ENCODE results near the gene DCST1. TPM values are rescaled to one million over a fixed set of nuclear protein-coding genes. Genes with fewer than 3 reads are reported as not detected.

Gene DCST1
- total and polyA plus RNA-seq, 2 of the 8 experiments (the other 6 are each of a cell fraction or from before 2014, with no cell fraction given), result not detected

- no peak overlapping the region for H3K4ac ChIP-seq (replicated peaks; ENCODE audit: insufficient read length, low read depth, low read length)
- no peak overlapping the region for H4K91ac ChIP-seq (replicated peaks; ENCODE audit: insufficient read length, low read length)
- H3K36me3 ChIP-seq (ENCODE audit: control insufficient read depth in 2 of 4, insufficient read depth in 4 of 4, low read length in 3 of 4), result peaks cover 0 to 21% (median 11%) of the 10 kb centered on the region in 4 experiments; a peak in 4 of 8 replicates
- no peaks in the 10 kb centered on the region for H3K79me1 ChIP-seq (ENCODE audit: low read depth, low read length)
- H3K4me1 ChIP-seq (replicated peaks in 1 of 4; ENCODE audit: control insufficient read depth in 3 of 4, insufficient read depth in 4 of 4, low read length in 3 of 4), result peaks cover 0 to 11% (median 8%) of the 10 kb centered on the region in 4 experiments; a peak in 5 of 7 replicates
- DNase-seq (ENCODE audit: low read depth in 1 of 2, low spot score in 2 of 2) (no peak), FAIRE-seq (no peak)
- H2BK20ac ChIP-seq (ENCODE audit: low read length), result no peak overlapping the region
- WGBS, 2 experiments (ENCODE audit: extremely low coverage in 1 of 2, insufficient coverage in 1 of 2, insufficient read length in 1 of 2, insufficient replicate concordance in 2 of 2, low coverage in 1 of 2, low lambda C conversion rate in 2 of 2, missing lambda C conversion rate in 1 of 2), result 82% methylated on average over 11 of the region's 11 CpGs; no CpG with 5 or more reads in 1 of the 2 experiments
- H4K5ac ChIP-seq (ENCODE audit: insufficient read length, low read depth, low read length), result no peak overlapping the region
- H2BK120ac ChIP-seq (replicated peaks; ENCODE audit: low read depth, low read length), result no peak overlapping the region
- H2BK15ac ChIP-seq (ENCODE audit: low read length), result no peak overlapping the region
- peaks cover 0 to 2% (median 0%) of the 10 kb centered on the region in 4 experiments; a peak in 1 of 7 replicates for H3K27me3 ChIP-seq (replicated peaks in 1 of 4; ENCODE audit: control insufficient read depth in 3 of 4, extremely low read depth in 1 of 4, insufficient read depth in 3 of 4, low read length in 3 of 4)
- H2AK5ac ChIP-seq (ENCODE audit: low read depth, low read length), result no peak overlapping the region
- H2AFZ ChIP-seq (ENCODE audit: low read length), result no peak overlapping the region
- no peak overlapping the region for H3K56ac ChIP-seq (replicated peaks; ENCODE audit: insufficient read length, low read depth, low read length)
- no peak overlapping the region for H2BK12ac ChIP-seq (ENCODE audit: low read depth, low read length)
- H3K9ac ChIP-seq (replicated peaks in 1 of 4; ENCODE audit: extremely low read depth in 1 of 4, low read depth in 3 of 4, low read length in 3 of 4), result no peak overlapping the region
- H3K23ac ChIP-seq (ENCODE audit: insufficient read length), result no peak overlapping the region
- H2BK5ac ChIP-seq (ENCODE audit: low read depth, low read length), result no peak overlapping the region
- H3K18ac ChIP-seq (ENCODE audit: extremely low read depth, low read length), result no peak overlapping the region
- H3K14ac ChIP-seq (ENCODE audit: insufficient read length), result no peak overlapping the region
- H3K4me2 ChIP-seq (ENCODE audit: insufficient read depth in 1 of 2, low read depth in 2 of 2, low read length in 2 of 2), result no peak overlapping the region
- H3K9me3 ChIP-seq (ENCODE audit: insufficient read depth in 2 of 2, low read depth in 1 of 2, low read length in 1 of 2), result no peaks in the 10 kb centered on the region
- H4K8ac ChIP-seq (ENCODE audit: extremely low read depth, insufficient read depth, low read length), result no peak overlapping the region
- no peaks in the 10 kb centered on the region for H3K79me2 ChIP-seq (ENCODE audit: control insufficient read depth in 1 of 2, insufficient read depth in 2 of 2, low read length in 2 of 2)
- H3K27ac ChIP-seq (ENCODE audit: low read depth, low read length), result no peak overlapping the region
- ChIA-PET POLR2A (ENCODE audit: partially characterized antibody) (interaction anchor here (0.9 to 14.8 kb wide), 15 partner anchors 14 to 83 kb away, joined by 3 to 128 read pairs (median 6); partner anchors contain the start of genes CKS1B, DCST1, DCST2 and FLAD1), CTCF (ENCODE audit: partially characterized antibody) (interaction anchor here (0.6 to 18.6 kb wide), 16 partner anchors 10 to 540 kb away, joined by 3 to 354 read pairs (median 6); partner anchors contain the start of genes ADAM15, CHRNB2, DCST1 and DCST2)
- H3K23me2 ChIP-seq (ENCODE audit: low read depth, low read length), result no peaks in the 10 kb centered on the region
- no peaks in the 10 kb centered on the region for H4K20me1 ChIP-seq (replicated peaks in 1 of 2; ENCODE audit: control insufficient read depth in 1 of 2, insufficient read depth in 2 of 2, low read length in 2 of 2)
- H3K4me3 ChIP-seq (ENCODE audit: extremely low read depth in 1 of 4, insufficient read depth in 2 of 4, low read depth in 3 of 4, low read length in 4 of 4), result no peak overlapping the region
- TF ChIP-seq BACH1 (IDR thresholded peaks at IDR 0.05; ENCODE audit: low read length) (no peak), TEAD4 (IDR thresholded peaks at IDR 0.05; ENCODE audit: low read depth, low read length) (no peak), GABPA (IDR thresholded peaks at IDR 0.05; ENCODE audit: borderline replicate concordance, insufficient read depth, low read length) (no peak), JUND (IDR thresholded peaks at IDR 0.05; ENCODE audit: low read length) (no peak), ATF3 (IDR thresholded peaks at IDR 0.05; ENCODE audit: insufficient read depth, low read depth, low read length) (no peak), TAF1 (IDR thresholded peaks at IDR 0.05; ENCODE audit: low read depth, low read length) (no peak), GTF2F1 (IDR thresholded peaks at IDR 0.05; ENCODE audit: borderline replicate concordance, low read depth, low read length) (no peak), CBX5 (IDR thresholded peaks at IDR 0.05; ENCODE audit: low read depth, low read length) (no peak), CHD2 (IDR thresholded peaks at IDR 0.05; ENCODE audit: low read length) (no peak), BRCA1 (IDR thresholded peaks at IDR 0.05; ENCODE audit: low read depth, low read length) (no peak), CREB1 (IDR thresholded peaks at IDR 0.05) (no peak), HDAC2 (IDR thresholded peaks at IDR 0.05; ENCODE audit: borderline replicate concordance in 1 of 2, low read depth in 2 of 2, low read length in 2 of 2) (no peak)
These were observed 14.0 kb upstream of the DCST1 start for GRCh38 chr1:155019377-155020245.
